NCI-H1436 treated with DMSO at 0.1 percent for 48 hours (cell line): ENCODE measurements around the gene SERPINB1.

Experiments
- DNase-seq: peaks from one replicate; lab custom pipeline; 2025; lab: John Stamatoyannopoulos, UW

The SERPINB1 gene

DNA sequence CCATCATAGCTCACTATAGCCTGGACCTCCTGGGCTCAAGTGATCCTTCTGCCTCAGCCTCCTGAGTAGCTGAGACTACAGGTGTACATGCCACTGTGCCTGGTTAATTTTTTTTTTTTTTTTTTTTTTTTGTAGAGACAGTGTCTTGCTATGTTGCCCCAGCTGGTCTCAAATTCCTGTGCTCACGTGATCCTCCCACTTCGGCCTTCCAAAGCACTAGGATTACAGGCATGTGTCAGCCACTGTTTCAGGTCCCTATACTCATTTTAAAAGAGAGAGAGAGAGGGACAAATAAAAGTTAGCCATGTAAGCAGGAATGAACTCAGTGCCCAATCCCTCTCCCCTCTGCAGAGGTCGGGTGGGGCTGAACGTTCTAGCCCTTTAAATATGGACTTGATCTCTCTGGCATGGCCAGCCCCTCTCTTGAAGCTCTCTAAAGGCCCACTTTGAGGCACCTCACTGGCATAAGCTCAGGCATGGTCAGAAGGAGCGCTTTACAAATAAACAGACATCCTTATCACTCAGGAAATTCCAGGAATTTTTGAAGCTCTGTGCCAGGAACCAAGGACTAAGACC is 9.0 kb upstream of the SERPINB1 start:
- no peak for DNase-seq

DNA sequence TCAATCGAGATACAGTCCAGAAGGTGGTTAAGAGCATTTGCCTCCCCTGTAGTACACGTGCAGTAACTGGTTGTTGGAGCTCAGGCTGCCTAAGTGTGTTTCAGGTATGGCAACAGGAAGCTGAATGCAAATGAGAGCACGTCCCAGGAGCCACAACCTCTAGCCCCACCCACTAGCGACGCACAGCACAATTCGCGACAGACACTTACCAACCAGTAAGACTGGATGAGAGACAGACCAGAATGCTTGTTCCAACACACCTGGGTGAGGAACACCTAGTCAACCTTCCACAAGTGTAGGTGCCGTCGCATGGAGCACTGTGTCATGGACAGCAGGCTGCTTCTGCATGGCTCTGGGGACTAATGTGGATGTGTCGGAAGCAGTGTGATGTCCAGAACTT is 7.2 kb upstream of the SERPINB1 start:
- no peak for DNase-seq

DNA sequence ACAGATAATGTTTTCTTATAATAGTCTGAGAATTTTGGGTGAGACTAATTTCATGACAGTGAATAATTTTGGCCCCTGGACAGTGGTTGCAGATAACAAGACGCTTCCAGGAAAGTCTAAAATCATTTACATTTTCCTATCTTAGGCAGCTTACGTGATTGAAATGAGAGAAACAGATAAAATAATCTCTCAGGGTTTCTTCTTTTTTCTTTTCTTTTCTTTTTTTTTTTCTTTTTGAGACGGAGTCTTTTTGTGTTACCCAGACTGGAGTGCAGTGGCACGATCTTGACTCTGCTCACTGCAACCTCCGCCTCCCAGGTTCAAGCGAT is 4.2 kb upstream of the SERPINB1 start:
- DNase-seq = no peak

DNA sequence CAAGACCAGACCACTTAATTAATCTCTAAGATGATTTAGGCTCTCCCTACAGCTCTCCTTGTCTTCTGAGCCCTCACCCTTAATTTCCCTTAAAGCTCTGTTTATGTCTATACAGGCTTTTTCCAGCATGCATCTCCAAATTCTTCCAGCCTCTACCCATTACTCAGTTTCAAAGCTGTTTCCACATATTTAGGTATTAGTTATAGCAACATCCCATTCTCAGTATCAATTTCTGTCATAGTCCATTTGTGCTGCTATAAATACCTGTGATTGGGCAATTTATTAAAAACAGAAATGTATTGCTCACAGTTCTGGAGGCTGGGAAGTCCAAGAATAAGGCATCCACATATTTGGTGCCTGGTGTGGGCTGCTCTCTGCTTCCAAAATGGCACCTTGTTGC is 2.3 kb upstream of the SERPINB1 start:
- DNase-seq = no peak

DNA sequence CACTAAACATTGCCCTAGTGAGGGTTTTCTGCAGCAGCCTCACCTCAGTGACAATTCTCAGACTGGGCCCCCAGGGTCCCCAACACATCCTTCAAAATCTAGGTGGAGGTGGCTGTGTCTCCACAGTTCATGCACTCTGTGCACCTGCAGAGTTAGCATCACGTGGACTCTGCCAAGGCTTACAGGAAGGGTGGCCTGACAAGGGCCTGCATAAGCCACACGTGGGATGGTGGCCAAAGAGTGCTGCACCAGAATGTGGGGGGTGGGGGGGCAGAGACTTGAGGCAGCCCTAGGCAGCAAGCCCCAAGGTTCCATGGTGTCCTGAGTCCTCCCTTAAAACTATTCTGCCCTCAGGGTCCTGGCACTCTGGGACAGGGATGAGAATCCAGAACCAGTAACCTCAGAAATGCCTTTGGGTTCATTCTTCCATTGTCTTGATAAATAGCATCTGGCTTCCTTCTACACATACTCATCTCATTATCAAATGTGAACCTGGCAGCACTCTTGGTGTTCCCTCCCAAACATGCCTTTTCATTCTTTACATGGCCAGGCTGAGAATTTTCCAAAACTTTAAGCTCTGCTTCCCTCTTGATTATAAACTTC is 1.6 kb upstream of the SERPINB1 start:
- no peak for DNase-seq

DNA sequence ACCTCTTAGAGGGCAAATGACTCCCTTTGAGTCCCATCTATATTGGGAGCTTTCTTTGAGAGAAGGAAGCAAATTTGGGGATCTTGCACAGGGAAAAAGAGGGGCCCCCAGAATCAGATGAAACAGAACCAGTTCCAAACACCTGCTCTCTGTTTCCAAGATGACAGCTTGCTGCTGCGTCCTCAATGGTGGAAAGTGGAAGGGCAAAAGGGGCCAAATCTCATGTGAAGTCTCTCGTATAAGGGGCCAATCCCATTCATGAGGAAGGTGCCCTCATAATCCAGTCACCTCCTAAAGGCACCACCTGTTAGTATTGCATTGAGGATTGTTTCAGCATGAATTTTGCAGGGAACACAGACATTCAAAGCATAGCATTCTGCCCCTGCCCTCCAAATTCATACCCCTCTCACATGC is 483 bp upstream of the SERPINB1 start:
- DNase-seq = no peak

DNA sequence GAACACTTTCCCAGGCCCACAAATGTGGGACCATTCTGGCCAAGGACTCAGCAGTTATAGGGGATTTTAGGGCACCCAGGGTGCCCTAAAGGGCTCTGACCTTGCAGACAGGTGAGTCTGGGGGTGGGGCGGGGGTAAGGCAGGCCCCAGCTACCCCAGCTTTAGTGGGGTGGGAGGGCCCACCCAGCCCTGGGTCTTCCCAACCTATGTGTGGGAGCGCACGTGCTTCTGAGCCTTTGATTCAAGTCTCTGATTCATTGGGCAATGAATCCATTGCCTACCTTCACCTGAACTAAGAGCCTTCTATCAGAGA is 958 bp downstream of the SERPINB1 start:
- DNase-seq = no peak

DNA sequence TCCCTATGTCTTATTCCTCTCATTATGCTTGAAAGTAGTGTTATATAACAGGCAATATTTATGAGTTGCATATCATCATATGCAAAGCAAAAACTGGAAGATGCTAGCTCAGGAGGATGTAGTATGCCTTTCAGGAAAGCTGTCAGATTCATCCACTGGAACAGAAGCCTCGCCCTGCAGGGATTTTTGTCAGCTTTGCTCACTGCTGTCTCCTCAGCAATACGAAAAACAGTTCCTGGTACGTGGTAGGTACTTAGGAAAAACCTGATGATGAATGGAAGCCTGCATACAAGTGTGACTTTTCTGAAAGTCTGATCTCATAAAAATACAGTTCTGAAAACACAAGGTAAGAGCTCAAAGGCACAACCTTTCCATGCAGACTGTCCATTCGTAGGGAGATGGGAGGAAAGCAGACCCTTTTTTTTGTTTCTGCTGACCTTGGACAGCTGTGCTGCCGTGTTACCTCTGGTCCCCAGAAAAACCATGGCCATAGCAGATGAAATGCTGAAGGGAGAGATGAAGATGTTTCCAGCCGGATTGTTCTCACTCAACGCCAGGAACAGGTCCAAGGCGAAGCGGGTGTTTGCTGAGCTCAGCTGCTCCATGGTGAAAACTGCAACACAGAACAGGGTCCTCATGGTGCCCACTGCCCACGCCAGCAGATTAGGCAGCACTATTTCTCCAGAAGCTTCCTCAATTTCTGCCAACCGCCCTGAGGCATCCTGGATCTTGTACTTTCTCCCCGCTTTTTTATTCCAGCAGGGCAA is 1.5 kb downstream of the SERPINB1 start:
- no peak for DNase-seq

DNA sequence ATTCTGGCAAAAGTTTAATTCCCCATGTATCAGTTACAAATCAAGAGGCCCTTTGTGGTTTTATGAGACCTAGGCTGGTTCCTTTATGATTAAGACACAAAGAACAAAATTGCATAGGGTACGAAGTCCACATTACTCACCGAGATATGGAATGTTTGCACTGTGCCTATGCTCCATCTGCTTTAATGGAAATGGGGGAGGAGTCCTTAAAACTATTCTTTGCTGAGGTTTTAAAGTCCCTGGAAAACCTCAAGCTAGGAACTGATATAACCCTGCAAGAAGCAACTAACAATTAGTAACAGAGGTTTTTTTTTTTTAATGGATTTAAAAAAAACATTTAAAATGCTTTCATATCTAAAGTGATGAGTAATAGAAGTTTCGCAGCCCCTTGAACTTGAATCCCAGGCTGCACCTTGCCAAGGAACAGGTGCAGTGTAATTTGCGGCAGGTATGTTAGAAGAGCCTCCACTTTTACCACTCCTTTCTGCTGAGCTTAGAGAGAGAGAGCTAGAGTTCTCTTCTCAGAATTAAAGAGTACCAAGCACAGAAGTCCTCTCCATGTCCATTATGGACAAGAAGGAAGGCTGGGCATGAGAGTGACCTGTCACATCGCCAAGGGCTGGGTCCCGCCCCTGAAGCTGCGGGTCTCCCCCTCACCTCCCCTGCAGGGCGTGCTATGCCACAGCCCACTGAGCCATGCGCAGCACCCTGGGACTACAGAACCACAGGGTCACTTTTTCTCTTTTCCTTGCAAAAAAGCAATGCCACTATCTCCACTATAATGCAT is 2.3 kb downstream of the SERPINB1 start:
- DNase-seq = no peak

DNA sequence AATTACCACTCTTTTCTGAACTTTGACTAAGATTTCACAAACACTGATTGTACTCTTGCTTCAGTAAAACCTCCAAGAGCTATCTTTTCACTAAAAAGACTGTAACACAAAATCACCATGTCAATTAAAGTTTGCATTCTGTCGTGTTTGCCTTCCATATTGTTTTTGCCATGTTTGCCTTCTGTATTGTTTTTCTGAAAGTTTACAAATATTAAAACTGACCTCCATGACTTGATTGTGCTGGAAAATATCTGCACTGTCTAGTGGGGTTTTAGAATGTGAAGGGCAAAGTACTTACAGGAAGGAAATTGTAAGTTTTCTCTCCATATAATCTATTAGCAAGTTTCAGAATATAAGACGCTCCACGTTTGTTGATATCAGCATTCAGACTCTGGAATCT is 3.4 kb downstream of the SERPINB1 start:
- no peak for DNase-seq

DNA sequence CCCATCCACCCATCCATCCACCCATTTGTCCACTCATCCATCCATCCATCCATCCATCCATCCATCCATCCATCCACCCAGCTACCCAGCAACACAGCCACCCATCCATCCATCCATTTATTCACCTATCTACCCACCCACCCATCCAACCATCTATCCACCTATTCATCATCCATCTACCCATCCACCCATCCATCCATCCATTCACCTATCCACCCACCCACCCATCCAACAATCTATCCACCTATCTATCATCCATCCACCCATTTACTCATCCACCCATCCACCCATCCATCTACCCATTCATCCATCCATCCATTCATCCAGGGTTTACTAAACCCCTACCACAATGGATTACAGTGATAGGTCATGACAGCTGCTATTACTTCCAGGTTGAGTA is 7.4 kb downstream of the SERPINB1 start:
- no peak for DNase-seq

DNA sequence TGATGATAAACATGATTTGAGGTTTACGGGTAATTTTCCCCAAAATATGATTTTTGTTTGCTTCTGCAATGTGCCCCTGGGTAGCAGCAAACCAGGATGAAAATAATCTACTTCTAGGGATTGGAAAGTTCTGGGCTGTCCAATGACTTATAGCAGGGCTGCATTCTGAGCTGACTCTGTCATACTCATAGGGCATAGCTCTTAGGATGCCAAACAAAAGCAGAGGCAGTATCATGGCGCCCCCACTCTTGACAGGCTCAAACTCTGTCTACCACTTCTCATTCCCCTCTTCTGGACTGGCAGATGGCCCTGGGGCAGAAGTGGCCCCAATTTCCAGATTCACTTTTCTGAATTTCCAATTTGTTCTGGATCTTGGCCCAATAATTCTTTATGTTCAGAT is 10.3 kb downstream of the SERPINB1 start:
- no peak for DNase-seq

DNA sequence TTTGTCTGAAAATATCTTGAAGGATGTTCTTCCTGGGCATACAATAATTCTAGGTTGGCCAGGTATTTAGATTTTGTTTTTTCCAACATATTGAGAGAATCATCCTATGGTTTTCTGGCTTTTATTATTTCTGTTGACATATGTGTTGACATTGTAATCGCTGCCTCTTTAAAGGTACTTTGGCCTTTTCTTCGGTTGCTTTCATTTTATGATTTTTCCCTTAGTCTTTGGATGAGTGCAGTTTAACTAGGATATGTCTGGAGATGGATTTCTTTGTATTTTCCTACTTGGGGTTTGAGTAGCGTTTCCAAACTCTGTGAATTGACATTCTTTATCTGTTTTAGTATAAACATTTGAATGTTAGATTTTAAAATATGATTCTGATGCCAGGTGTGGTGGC is 11.5 kb downstream of the SERPINB1 start:
- DNase-seq = no peak

DNA sequence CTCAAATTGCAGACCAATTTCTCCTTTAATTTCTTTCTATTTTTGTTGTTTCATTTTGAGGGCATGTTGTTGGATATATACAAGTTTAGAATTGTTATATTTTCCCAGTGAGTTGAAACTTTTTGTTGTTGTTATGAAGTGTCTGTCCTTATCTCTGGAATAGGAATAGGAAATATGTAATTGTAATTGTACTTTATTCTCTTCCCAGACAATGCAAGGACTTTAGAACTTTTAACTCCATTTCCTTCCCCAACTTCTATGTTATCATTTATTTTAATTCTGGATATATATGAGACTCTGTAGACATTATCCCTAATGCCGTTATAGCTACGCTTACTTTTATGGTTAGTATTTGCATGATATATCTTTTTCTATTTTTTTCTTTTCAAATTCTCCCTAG is 12.4 kb downstream of the SERPINB1 start:
- no peak for DNase-seq

DNA sequence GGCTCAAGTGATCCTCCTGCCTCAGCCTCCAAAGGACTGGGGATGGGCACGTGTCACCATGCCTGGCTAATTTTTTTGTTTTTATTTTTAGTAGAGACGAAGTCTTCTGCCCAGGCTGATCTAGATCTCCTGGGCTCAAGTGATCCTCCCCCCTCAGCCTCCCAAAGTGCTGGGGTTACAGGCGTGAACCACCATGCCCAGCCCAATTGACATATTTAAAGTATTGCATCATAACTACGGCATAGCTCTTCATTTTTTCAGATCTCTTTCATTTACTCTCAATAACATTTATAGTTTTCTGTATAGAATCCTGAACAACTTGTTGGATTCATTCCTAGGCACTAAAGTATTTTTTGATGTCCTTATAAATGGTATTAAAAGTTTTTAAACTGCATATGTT is 13.0 kb downstream of the SERPINB1 start:
- no peak for DNase-seq

DNA sequence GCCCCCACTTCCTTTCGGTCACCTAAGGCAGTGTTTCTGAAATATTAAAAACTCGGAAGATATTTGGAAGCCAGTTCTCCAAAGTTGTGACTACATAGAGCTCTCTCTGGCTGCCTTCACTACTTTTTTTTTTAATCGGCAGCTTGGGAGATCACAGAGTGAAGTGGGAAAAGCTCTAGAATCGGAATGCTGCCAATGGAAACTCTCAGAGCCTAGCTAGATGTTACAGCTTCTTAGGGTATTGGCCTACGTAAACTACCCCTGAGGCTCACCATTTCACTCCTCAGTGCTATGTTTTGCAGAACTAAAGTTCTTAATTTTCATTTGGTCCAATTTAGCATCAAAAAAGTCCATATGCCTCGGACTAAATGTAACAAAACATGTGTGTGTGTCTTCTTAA is 14.5 kb downstream of the SERPINB1 start:
- no peak for DNase-seq

DNA sequence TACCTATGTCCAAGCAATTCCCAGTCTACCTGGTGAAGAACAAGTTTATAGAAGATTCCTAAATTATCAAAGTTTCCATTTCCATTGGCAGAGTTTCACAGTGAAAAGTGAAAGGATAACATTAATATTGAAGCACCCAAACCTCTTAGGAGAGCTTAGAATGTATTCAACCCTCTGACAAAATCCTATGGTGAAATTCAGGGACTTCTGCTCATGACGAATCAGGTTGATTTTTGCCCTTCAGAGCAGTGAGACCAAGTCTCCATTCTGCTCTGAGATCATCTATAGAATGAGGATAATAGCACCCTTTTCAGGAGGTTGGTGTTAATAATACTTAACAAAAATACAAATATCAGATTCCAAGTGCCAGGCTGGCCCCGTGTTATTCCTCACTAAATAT is 15.5 kb downstream of the SERPINB1 start:
- DNase-seq = no peak

DNA sequence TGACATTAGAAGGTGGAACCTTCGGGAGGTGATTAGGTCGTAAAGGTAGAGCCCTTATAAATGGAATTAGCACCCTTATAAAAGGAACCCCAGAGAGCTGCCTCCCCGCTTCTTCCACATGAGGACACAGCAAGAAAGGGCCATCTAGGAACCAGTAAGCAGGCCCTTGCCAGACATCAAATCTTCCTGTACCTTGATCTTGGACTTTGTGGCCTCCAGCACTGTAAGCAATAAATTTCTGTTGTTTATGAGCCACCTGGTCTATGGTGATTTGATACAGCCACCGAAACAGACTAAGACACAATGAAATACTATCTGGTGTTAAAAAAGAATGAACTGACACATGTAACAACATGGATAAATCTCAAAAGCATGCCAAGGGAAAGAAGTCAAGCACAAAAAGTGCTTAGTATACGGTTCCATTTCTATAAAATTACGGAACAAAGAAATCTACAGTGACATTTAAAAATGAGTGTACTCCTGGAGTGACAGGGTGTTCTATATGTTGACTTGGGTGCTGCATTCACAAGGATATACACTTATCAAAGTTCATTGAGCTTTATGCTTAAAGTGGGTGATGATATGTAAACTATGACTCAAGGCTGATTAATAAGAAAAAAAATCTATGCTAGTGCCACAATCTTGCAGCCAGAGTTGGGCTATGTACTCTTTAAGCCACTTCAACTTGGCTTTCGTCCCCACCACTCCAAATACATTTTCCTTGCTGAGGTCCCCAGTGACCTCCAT is 18.4 kb downstream of the SERPINB1 start:
- DNase-seq = no peak

DNA sequence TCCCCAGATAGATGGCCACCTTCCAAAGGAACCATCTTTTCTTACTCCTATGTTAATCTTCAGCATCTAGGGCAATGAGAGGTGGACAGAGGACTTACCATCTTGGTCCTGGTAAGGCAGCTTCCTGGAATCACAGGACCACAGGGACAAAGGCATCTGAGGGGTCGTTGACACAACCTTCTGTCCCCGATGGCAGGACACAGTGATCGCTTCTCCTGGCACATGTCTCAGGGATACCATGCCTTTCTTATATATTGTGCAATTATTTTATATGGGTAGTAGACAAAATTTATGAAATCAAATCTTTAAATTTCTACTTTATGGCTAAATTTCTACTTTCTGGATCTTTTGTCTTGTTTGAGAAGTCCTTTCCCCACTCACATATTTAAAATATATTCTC is 20.1 kb downstream of the SERPINB1 start:
- no peak for DNase-seq

DNA sequence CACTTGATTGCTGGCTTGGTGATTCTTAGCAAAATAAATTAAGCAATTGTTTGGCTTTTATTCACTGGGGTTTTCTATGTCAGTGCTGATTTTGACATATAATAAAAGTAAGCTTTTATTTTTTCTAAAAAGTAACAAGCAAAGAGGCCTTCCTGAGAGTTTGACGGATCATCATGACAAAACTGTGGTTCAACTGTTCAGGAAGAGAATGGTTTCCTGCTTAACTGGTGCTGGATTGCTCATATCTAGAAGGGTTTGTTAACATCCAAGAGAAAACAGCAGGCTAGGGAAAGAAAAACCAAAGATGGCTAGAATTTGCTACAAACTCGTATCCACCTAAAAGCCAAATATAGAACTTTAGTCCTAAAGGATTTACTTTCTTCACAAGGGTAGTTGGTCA is 21.2 kb downstream of the SERPINB1 start:
- DNase-seq = no peak

DNA sequence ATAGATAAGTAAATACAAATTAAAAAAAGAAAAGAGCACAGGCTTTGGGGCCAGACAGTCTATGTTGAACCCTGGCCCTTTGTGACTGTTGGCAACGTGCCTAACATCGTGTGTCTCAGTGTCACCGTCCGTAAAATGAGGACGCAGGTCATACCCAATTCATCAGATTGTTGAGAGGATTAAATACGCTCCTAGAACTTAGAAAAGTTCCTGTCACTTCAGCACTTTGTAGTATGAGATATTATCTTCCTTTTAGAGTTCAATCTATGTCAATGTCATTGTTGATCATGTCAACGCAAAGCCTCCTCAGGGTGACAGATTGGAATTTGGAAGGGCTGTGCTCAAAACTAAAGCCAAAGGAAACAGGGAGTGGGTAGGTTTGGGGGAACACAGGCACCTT is 21.7 kb downstream of the SERPINB1 start:
- no peak for DNase-seq

DNA sequence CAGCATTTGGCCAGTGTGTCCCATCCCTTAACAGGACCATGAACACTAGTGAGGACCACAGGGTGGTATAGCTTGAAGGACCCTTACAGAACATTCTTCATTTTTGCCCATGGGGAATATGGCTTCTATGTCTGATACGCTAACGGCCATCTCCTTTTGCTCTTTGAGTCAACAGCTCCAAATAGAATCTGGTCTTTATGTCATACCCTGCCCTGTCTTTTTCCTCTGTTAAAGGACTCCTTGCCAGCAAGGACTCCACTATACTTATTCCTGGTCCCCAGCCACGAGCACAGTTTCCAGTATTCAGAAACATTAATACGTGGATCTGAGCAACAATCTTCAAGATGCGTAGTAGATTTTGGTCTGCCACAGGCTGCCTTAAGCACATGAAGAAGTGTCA is 22.5 kb downstream of the SERPINB1 start:
- no peak for DNase-seq

DNA sequence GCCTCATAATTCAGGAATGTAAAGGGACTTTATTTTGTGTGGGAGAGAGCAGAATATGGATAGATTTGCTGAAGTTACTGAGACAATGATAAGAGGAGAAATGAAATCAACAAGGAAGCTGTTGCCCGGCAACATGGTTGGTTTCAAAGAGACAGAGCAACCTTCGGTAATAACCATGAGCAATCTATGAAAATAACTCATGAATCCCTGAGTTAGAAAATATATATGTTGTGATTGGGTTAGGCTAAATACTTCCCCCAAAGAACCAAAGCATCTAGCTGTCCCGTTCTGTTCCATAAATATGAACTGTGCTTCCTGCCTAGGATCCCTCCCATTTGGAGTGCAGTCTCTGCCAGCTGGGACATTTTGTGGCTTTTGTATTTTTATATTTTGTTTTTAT is 23.1 kb downstream of the SERPINB1 start:
- DNase-seq = no peak
